Activated CD8-positive, alpha-beta memory T cell treated with anti-CD3 and anti-CD28 coated beads for 1 hour (primary cell): ENCODE measurements around the gene GPR4.
"Not testable (repeated sequence)": the region's sequence is repeated elsewhere in the genome, so short reads cannot be mapped to it uniquely, and the experiment has no call there.

ENCODE experiments used
- DNase-seq, 2 donors: peaks; one replicate each; pipeline ENCODE4 v3.0.0-alpha.2; 2020; ENCODE audit warnings: low read depth in 1 of 2; ENCODE audit errors: extremely low read depth in 1 of 2

The GPR4 gene

GRCh38 chr19:45601524-45602374 is at the start of gene GPR4:
GPR4 (minus strand) TSS chr19:45602212; CDS start chr19:45591866, 10,346 bp downstream.
- DNase-seq = no peak

GRCh38 chr19:45650722-45651121 is 48.7 kb upstream of the GPR4 start:
- no peak for DNase-seq

DNA sequence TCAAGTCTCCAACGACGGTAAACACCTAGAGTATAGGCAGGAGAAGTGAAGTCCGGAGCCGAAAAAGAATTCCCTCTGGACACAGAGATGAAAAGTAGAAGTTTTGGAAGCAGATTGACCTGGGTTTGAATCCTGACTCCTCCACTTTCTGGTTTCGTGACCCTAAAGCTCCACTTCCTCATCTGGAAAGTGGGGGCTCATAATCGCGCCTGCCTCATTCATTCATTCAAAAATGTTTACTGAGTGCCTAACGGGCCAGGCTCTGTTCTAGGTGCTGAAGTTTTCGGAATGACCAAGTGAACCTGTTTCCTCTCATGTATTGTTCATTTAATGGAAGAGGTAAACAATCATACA is 44.3 kb upstream of the GPR4 start:
- DNase-seq = no peak

DNA sequence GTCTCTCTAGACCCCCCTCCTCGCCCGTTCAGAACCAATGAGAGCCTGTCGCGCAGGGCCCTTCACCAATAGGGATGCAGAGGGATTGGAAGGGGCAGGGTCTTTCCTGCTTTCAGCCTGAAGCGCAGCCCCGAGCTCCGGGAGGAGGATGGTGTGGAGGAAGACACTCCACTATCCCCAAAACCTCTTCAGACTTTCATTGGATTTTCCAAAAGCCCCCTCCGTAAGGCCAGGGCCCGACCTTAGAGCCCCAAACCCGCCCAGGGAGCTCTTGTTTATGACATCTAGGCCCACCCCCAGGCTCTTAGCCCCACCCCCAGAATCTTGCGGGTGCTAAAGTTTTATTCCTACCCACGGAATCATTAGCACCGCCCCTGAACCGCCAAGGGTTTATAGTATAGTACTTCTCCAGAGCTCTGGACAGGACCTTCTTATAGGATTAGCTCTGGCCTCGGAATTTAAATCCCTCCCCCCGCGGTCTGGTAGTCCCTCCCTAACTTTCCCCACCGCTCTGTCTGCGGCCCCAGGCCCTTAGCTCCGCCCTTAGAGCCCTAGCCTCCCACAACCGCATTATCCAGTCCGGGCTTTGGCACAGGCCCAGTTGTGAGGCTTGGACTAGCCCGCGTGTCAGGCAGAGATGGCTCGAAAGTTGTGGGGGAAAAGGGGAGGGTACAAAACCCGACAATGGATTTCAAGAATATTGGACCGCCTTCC is 43.8 kb upstream of the GPR4 start:
- DNase-seq = peak in 1 of 2 donors; percentile 52

DNA sequence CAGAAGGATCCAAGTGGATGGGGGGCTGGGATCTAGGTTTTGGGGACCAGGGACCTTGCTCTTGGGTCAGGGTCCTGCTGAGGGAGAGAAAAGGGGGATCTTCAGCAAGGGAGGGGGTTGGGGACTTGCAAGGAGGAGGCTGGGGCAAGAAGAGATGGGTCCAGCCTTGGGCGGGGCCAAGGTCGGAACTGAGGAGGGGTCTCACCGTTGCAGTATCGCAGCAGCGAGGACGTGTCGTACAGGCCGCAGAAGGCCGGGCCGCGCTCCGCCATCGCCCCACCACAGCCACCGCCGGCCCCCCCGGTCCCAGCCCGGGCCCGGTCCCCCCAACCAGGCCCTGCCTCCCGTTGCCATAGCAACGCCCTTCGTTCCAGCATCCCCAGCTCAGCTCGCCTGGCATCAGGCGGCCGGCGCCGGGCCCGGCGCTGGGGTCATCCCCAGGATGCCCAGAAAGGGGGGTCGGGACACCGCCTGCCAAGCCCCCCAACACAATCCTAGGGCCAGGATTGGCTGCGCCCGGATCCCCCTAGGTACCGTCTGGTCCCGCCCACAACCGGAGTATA is 43.1 kb upstream of the GPR4 start:
- DNase-seq = no peak

GRCh38 chr19:45643927-45644771 is 42.1 kb upstream of the GPR4 start:
- no peak for DNase-seq

DNA sequence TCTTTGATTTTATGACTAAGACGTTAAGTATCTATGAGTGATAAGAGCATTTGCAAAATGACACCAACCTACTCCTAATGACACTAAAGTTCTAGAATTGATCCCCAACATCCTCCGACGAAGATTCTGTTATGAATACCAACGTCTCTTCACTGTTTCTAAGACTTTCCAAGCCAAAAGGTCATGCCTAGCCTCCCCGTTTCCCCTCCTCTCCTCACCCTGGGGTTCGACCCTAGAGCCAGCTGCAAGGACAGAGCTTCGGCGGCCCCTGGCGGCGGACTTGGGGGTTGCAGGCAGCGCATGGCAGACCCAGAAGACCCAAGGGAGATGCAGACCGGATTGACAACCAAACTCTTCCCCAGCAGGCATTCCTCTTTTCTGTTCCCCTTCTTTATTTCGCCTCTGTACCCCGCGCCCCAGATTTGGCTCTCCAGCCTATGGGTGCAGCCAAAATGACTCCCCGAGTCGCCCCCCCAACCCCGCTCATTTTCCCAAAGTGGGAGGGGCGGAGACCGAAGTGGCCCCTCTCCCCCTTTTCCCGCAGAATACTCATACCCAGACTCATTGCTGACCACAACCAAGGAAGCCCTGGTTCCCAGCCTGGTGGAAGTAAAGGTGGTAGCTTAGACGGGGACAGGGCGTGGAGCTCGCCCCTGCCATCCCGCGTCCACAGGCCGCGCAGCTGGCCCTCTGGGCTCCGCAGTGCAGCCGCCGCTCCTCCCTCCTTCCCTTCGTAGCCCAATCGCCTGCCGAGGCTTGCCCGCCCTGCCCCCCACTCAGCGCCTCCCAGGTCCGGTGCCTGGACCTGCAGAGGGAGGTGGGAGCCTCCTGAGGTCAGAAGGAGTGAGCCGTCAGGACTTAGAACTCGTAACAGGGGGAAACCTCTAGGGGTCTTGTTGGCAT is 41.3 kb upstream of the GPR4 start:
- peak; percentile 72 to 82 for DNase-seq

DNA sequence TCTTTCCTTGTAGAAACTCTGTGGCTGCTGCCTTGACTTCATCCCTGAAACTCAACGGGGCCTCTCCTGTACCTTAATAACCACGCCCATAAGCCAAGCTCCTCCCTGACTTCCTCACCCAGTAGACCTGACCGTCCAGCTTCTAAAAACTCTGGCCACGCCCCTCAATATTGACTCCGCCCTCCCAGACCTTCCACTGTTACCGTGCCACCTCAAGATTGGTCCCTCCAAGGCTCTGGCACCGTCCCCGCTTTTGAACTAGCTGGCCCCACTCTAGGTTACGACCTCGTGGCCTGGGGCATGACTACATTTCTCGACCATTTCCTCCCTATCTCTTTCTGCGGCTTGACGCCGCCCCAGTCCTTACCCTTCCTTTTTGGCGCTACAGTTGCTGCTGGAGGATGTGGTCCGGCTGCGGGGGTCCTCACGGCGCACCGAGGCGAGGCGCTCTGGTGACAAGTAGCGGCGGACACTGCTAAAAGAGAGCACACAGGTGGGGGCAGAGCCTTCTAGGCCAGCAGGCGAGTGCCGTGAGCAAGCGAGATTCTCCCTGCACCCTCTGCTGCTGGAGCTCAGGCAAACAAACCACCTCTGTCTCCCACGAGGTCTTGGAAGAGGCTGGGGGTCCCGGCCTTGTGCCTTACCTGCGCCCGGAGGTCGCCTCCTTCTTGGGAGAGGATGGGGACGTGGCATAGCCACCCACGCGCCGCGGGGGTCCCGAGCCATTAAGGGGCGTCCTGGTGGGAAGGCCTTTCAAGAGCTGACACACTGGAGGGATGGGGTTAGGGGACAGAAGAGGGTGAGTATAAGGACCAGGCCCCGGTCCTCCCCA is 39.5 kb upstream of the GPR4 start:
- peak in 1 of 2 donors; percentile 32 for DNase-seq

GRCh38 chr19:45640849-45641273 is 38.8 kb upstream of the GPR4 start:
- no peak for DNase-seq

GRCh38 chr19:45638930-45639729 is 37.1 kb upstream of the GPR4 start, which contains the start of gene EML2:
EML2 (minus strand) TSS chr19:45639397; CDS start chr19:45639376, 21 bp downstream.
- peak in 1 of 2 donors; percentile 39 for DNase-seq

DNA sequence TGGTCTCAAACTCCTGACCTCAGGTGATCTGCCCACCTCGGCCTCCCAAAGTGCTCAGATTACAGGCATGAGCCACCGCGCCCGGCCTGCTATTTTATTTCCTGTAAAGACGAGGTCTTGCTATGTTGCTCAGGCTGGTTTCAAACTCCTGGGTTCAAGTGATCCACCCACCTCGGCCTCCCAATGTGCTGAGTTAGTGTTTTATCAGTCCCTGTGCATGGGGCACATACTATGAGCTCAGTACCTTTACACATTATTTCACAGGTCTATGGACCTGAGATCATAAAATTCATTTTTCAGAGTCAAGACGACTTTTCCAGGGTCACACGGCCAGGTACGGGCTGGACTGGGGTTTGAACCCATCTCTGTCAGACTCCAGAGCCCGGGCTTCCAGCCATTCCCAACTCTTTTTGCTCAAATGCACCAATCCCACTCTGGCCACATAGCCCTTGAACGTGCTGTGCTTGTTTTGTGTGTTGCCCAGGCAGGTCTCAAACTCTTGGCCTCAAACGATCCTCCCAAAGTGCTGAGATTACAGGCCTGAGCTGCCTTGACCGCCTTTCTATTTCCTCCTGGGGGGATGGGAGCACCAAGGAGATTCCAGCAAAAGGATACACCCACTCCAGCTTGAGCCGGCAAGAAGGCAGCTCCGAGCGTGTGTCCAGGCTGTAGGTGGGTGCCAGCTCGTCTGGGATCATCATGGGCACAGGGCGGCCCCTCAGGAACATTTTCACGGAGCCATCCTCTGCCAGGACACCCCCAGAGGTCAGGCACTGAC is 36.1 kb upstream of the GPR4 start:
- no peak for DNase-seq

DNA sequence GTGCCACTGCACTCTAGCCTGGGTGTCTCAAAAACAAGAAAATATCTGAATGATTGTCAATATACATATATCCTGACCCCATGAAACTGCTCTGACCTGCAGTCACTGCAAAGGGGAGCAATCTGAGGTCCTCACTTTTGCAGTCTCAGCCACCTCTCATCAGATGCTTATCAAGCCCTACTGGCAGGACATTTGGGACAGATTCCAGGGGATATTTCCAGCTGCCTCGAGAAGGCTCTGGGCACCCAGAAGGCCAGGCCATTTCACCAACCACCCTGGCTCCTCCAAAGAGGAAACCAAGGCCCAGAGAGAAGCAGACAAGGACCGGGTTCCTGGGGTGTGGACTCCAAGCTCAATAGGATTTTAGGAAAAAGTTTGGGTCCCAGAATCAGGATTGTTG is 34.9 kb upstream of the GPR4 start:
- no peak for DNase-seq

- no peak for DNase-seq
Observed at GRCh38 chr19:45636275-45636674, 34.3 kb upstream of the GPR4 start.

DNA sequence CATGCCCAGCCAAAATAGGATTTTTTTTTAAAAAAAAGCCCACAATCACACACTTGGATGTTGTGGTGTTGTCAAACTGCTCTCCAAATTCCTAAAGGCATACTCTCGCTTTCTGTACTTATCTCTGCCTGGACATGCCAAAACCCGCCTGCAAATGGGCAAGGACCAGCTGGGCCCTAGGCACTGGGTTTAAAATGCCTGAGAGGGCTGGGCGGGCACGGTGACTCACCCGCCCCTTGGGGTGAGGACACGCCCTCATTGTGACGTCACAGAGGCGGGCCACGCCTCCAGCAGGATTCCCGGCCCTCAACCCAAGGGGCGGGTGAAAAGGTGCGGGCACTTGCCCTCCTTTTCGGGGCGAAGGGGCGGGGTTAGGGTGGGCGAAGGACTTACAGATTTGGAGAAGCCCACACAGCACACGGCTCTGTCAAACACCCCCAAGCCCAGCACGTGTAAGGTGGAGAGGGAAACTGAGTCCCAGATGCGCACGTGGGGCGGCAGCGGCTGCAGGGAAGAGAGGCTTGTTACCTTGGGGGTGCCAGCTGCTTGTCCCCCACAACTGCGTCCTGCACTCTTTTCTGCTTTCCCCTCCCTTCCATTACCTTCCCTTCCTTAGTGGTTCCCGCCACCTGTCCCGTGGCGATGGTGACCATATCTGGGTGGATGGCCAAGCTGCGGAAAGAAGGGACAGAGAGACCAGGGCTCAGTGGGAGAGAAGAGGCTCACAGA is 30.6 kb upstream of the GPR4 start:
- no peak for DNase-seq

DNA sequence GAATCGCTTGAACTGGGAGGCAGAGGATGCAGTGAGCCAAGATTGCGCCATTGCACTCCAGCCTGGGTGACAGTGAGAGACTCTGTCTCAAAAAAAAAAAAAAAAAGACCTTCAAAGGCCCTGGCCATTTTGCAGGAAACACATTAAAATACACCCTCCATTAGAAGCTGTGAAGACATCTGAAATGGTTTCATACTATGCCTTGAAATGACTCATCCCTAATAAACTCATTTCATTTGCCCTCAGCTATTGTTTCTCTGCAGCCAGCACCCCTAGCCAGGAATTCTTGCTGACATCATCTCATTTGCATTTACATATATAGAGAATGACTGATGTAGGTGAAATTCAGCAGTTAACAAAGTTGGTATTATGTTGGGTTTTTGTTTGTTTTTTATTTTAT is 28.5 kb upstream of the GPR4 start:
- no peak for DNase-seq

DNA sequence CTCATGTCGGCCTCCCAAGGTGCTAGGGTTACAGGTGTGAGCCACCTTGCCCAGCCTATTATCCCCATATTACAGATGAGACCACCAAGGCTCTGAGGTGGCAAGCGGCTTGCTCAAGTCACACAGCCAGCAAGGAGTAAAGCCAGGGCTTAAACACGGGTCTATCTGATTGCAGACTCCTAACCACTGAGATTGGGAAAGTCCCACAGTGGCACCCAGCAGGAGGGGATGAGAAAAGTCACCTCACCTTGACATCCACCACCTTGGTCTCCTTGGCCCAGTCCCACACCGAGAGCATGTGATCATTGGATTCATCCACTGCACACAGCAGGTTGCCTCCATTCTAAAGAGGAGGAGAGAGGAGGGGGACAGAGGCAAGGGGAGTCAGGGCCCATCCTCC is 27.7 kb upstream of the GPR4 start:
- DNase-seq = no peak

- not testable (repeated sequence) for DNase-seq
Observed at GRCh38 chr19:45628219-45628618, 26.2 kb upstream of the GPR4 start.
